ENCODE measurements around the gene CACNA1D.

Gene CACNA1D

GRCh38 chr3:53765753-53766152, 271.3 kb downstream of the CACNA1D start:
- no peak for DNase-seq (ENCODE audit: low read depth, low spot score)

DNA sequence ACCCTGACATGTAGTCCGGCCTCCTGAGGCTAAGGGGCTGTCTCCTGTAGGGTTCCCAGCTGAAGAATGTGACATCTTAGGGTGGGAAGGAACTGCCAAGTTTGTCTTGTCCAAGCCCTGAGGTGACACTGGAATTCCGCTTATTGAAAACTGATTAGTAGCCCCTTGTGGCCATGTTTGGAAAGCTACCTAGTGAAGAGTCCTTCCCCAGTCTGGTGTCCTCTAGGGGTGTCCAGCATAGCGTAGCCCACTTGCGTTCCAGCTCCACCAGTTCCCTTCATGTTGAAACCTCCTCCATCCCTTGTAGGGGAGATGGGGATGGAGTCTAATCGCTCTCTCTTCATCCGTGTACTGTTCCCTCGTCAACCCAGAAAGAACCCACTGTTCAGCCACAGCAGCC, 272.3 kb downstream of the CACNA1D start:
- no peak overlapping the region for H3K27ac ChIP-seq
- no peak for DNase-seq (ENCODE audit: low read depth, low spot score)

More at GRCh38 chr3:53765753-53766152, 271.3 kb downstream of the CACNA1D start:
- no peak overlapping the region for H3K27ac ChIP-seq

- DNase-seq (ENCODE audit: low read depth, low spot score) = no peak
- no peak overlapping the region for H3K27ac ChIP-seq
These were observed 274.4 kb downstream of the CACNA1D start for GRCh38 chr3:53768478-53769459.

- no peak for DNase-seq (ENCODE audit: low read depth, low spot score)
These were observed 278.2 kb downstream of the CACNA1D start for GRCh38 chr3:53772562-53772961.

DNA sequence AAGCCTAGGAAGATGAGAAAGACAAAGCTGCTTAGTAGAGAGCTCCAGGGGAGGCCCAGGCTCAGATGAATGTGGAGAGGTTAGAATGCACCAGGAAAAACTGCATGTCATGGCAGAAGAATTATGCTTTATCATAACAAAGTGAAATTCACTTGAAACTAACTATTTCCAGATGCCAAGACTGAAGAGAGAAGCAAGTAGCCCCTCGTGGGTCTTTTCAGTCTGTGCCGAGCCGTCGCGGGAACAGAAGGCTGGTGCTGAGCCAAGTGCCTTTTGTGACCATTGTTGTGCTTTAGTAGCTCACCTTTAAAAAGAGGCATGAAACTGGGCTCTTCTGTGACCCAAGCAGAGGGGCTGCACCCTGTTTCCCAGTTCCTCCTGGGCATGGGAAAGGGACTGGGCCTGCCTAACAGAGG, 278.6 kb downstream of the CACNA1D start:
- H3K27ac ChIP-seq = no peak overlapping the region
- DNase-seq (ENCODE audit: low read depth, low spot score) = no peak

More at GRCh38 chr3:53772562-53772961, 278.2 kb downstream of the CACNA1D start:
- no peak overlapping the region for H3K27ac ChIP-seq

GRCh38 chr3:53773611-53774368, 279.4 kb downstream of the CACNA1D start:
- DNase-seq (ENCODE audit: low read depth, low spot score) = no peak
- no peak overlapping the region for H3K27ac ChIP-seq

GRCh38 chr3:53774414-53774813, 280.0 kb downstream of the CACNA1D start:
- no peak for DNase-seq (ENCODE audit: low read depth, low spot score)
- no peak overlapping the region for H3K27ac ChIP-seq

- DNase-seq (ENCODE audit: low read depth, low spot score) = no peak
- no peak overlapping the region for H3K27ac ChIP-seq
These were observed 280.6 kb downstream of the CACNA1D start for GRCh38 chr3:53775018-53775417.

- peak overlapping the region; percentile 2 for H3K27ac ChIP-seq
- DNase-seq (ENCODE audit: low read depth, low spot score) = no peak
These were observed 281.4 kb downstream of the CACNA1D start for GRCh38 chr3:53775834-53776251.

- peak overlapping the region; percentile 2 for H3K27ac ChIP-seq
- DNase-seq (ENCODE audit: low read depth, low spot score) = no peak
These were observed 282.2 kb downstream of the CACNA1D start for GRCh38 chr3:53776494-53777101.

DNA sequence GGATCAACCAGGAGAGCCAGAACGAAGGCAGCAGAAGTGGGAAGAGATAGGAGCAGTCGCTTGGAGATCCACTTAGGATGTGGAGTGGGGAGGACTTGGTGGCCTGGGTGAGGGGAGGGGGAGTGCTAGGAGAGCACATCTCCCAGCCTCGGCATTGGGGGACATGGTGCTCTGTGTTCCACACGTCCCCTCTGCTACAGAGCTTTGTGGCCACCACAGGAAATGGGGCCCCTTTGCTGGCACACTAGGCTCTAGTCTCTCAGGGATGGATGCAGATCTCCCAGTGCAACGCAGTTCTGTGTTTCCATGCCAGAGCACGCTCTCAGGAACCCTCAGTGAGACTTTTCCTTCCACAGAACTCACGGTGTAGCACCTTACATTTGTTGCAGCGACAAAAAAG, 283.1 kb downstream of the CACNA1D start:
- DNase-seq (ENCODE audit: low read depth, low spot score) = no peak
- H3K27ac ChIP-seq = no peak overlapping the region

- no peak for DNase-seq (ENCODE audit: low read depth, low spot score)
- no peak overlapping the region for H3K27ac ChIP-seq
These were observed 283.7 kb downstream of the CACNA1D start for GRCh38 chr3:53778153-53778552.

- DNase-seq (ENCODE audit: low read depth, low spot score) = no peak
- H3K27ac ChIP-seq = no peak overlapping the region
These were observed 285.8 kb downstream of the CACNA1D start for GRCh38 chr3:53780171-53780570.

- no peak overlapping the region for H3K27ac ChIP-seq
- DNase-seq (ENCODE audit: low read depth, low spot score) = no peak
These were observed 286.4 kb downstream of the CACNA1D start for GRCh38 chr3:53780806-53781205.

GRCh38 chr3:53787016-53787415, 292.6 kb downstream of the CACNA1D start:
- H3K27ac ChIP-seq = no peak overlapping the region
- DNase-seq (ENCODE audit: low read depth, low spot score) = no peak

DNA sequence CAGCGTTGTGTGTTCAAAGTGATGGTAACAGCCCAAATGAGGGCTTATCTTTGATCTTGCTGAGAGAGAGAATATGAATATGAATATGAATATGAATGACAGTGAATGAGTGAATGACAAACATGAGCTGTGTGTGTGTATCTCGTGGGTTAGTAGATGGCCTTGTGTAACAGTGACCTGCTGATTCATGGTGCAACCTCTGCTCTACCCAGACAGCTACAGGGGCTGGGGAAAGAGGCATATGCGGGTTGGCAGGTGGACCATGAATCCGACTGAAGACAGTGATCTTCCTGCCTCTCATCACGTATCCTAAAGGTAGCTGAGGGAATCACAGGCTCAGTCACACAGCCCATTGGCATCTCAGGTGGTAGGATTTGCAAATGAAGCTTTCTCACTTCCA, 293.6 kb downstream of the CACNA1D start:
- no peak overlapping the region for H3K27ac ChIP-seq
- DNase-seq (ENCODE audit: low read depth, low spot score) = no peak

DNA sequence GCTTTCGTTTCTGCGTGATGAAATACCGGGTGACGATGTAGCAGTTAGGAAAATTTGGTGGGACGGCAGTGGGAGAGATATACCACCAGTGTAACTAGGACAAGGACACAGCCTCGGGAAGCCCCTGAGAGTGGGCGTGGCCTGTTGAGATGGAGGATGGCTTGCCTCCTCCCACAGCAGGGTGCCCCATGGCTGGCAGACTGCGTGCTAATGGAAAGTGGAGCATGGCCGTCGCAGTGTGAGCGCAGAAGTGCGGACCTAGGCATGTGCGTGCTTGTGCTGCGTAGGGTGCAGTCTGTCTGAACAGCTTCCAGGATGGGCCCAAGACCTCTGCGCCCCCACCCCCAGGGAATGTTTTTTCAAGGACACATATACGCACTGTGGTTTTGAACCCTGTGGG, 295.0 kb downstream of the CACNA1D start:
- no peak for DNase-seq (ENCODE audit: low read depth, low spot score)
- no peak overlapping the region for H3K27ac ChIP-seq

- DNase-seq (ENCODE audit: low read depth, low spot score) = no peak
- no peak overlapping the region for H3K27ac ChIP-seq
These were observed 296.1 kb downstream of the CACNA1D start for GRCh38 chr3:53790470-53790869.

DNA sequence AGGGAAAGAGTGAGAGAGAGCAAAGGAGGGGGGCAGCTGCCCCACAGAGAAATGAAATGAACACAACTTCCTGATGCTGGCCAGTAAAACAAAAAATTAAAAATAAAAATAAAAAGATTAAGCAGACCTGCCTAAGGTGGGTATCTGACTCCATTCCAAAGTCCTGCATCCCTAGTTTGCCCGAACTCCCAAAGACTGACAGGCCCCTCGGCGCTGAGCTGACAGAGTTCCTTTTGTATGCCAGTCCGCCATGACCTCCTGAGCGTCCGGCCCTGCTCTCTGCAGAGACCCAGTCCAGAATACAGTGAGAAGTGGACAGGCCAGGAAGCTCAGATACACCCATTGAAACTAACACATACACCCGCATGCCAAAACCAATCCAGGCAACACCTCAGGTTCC, 296.9 kb downstream of the CACNA1D start:
- no peak for DNase-seq (ENCODE audit: low read depth, low spot score)
- H3K27ac ChIP-seq = no peak overlapping the region

GRCh38 chr3:53792866-53793265, 298.5 kb downstream of the CACNA1D start:
- no peak overlapping the region for H3K27ac ChIP-seq
- DNase-seq (ENCODE audit: low read depth, low spot score) = no peak

DNA sequence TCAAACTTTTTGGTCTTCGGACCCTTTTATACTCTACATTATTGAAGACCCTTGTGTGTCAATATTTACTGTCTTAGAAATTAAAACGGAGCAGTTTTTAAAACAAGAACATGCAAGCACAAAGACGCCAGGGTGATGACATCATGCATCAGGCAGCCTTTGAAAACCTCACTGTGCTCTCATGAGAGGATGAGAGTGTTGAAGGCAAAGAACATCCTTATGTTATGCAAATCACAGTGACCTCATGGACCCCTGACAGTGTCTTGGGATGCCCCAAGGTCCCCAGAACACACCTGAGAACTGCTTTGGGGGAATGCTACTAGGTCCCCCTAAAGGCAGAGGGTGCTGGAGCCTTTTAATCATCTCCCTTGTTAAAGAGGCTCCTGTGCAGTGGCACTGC, 300.2 kb downstream of the CACNA1D start:
- peak; percentile 52 for DNase-seq (ENCODE audit: low read depth, low spot score)
- peak overlapping the region; percentile 75 for H3K27ac ChIP-seq
